HEK293T (cell line): ENCODE data around the gene BOD1L2.

ENCODE experiments used
- BHLHE40 ChIP-seq: fragments of 450-650 bp; IDR thresholded peaks from 2 replicates; pipeline ENCODE4 v1.6.1; 2016; ENCODE audit warnings: mild to moderate bottlenecking, moderate library complexity, borderline replicate concordance
- CTBP1 ChIP-seq: fragments of 450-650 bp; IDR thresholded peaks from 2 replicates; pipeline ENCODE4 v1.6.1; 2016; ENCODE audit warnings: borderline replicate concordance
- FOXA1 ChIP-seq: fragments of 450-650 bp; IDR thresholded peaks from 2 replicates; pipeline ENCODE4 v1.6.1; 2016; ENCODE audit warnings: mild to moderate bottlenecking
- FOXK2 ChIP-seq: fragments of 450-650 bp; IDR thresholded peaks from 2 replicates; pipeline ENCODE4 v1.6.1; 2016; ENCODE audit warnings: mild to moderate bottlenecking
- FOXM1 ChIP-seq: fragments of 450-650 bp; IDR thresholded peaks from 2 replicates; pipeline ENCODE4 v1.6.1; 2017; ENCODE audit warnings: mild to moderate bottlenecking, borderline replicate concordance
- L3MBTL2 ChIP-seq: fragments of 450-650 bp; conservative IDR thresholded peaks from 2 replicates; pipeline ENCODE4 v1.6.1; 2016; ENCODE audit warnings: mild to moderate bottlenecking
- NFRKB ChIP-seq: fragments of 450-650 bp; IDR thresholded peaks from 2 replicates; pipeline ENCODE4 v1.6.1; 2016; ENCODE audit warnings: mild to moderate bottlenecking, moderate library complexity
- SP1 ChIP-seq: fragments of 450-650 bp; IDR thresholded peaks from 2 replicates; pipeline ENCODE4 v1.6.1; 2017
- TARDBP ChIP-seq: fragments of 450-650 bp; IDR thresholded peaks from 2 replicates; pipeline ENCODE4 v1.6.1; 2016

DNA sequence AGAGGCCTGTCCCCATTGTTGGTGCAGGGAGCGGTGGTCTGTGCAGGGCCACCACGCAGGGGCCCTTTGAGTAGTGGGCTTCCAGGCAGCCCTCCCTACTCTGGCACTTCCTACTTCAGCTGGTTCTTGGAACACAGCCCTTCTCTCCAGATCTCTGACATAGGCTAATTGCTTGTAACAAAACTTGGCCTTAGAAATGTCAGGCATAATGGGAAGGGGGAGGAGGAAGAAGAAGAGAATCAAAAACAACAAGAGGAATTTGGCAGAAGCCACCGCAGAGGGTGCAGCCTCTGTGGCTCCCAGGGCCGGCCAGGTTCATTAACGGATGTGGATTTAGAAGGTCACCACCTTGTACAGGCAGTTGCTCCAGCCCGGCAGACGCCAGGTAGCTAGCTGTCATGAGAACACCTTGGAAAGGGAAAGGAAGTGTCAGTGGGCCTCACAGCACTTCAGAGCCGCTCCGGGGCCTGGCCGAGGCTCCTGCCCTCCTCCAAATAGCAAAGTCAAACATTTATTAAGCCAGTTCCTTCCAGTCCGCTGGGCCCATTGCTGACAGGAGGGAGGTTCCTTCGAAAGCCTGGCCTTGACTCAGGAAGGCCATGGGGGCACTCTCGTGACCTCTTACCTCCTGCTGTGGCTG, 7.4 kb downstream of the BOD1L2 start:
- TF ChIP-seq CTBP1 (no peak), SP1 (no peak), NFRKB (no peak), BHLHE40 (no peak), FOXM1 (no peak), L3MBTL2 (no peak), FOXK2 (no peak), FOXA1 (no peak), TARDBP (no peak)
